ENCODE measurements around the gene PDE4B. TPM values are rescaled to one million over a fixed set of nuclear protein-coding genes. Genes with fewer than 3 reads are reported as not detected.

The PDE4B gene
- polyA plus RNA-seq, 1 experiment = 20.6 TPM

DNA sequence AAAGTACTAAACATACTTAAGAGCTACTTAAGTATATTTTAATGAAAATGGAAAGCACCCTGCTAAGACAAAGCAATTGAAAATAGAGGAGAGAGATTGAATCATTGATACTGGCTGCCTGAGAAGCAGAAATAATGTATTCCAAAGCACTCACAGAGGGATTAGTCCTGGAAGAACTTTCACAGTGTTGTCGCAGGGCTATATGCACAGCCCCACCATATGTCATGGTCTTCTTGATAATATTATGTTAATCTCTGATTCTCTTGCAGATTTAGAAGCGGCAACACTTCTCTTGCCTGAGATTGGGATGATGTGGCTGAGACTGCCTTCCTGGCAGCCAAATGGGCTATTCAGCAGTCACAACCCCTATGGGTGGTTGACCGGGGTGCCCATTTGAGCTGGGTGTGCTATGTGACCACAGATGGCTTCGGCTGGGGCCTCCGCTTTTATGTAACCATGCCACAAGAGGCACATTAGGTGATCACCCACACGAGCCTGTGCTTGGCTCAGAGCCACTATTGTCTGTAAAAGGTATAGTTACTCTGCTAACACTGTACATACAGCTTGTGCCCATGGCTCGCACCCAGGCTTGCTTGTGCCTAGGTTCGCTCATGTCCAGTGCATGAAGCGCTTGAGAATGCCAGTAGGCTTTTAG lies 589.1 kb downstream of the PDE4B start:
- TF ChIP-seq, protein P1, sequence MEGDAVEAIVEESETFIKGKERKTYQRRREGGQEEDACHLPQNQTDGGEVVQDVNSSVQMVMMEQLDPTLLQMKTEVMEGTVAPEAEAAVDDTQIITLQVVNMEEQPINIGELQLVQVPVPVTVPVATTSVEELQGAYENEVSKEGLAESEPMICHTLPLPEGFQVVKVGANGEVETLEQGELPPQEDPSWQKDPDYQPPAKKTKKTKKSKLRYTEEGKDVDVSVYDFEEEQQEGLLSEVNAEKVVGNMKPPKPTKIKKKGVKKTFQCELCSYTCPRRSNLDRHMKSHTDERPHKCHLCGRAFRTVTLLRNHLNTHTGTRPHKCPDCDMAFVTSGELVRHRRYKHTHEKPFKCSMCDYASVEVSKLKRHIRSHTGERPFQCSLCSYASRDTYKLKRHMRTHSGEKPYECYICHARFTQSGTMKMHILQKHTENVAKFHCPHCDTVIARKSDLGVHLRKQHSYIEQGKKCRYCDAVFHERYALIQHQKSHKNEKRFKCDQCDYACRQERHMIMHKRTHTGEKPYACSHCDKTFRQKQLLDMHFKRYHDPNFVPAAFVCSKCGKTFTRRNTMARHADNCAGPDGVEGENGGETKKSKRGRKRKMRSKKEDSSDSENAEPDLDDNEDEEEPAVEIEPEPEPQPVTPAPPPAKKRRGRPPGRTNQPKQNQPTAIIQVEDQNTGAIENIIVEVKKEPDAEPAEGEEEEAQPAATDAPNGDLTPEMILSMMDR (IDR thresholded peaks at IDR 0.05; ENCODE audit: insufficient read depth, low read depth, low read length) = no peak
- DNase-seq (ENCODE audit: low read depth) = no peak
- no peaks in the 10 kb centered on the region for H3K36me3 ChIP-seq (ENCODE audit: control insufficient read depth, insufficient read depth, low read length)
- H3K4me3 ChIP-seq (ENCODE audit: low read depth, low read length) = no peak overlapping the region
- CTCF ChIA-PET = interaction anchor here (0.8 kb wide), 1 partner anchor 49 kb away, joined by 3 read pairs; no protein-coding TSS in a partner anchor
- POLR2A ChIA-PET = no interaction called here
- no peaks in the 10 kb centered on the region for H3K27me3 ChIP-seq (ENCODE audit: control insufficient read depth, insufficient read depth, low read length)

DNA sequence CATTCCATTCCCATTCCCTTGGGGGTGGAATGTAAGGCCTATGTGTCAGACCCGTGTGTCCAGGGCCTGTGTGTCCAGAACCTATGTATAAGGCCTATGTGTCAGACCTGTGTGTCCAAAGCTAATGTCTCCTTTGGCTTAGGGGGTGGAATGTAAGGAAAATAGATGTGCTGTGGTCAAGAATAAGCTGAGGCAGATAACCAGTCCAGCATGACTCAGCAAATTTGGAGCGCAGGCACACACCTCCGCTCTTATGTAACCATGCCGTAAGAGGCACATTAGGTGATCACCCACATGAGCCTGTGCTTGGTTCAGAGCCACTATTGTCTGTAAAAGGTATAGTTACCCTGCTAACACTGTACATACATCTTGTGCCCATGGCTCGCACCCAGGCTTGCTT lies 590.5 kb downstream of the PDE4B start:
- Histone ChIP-seq H3K27me3 (ENCODE audit: control insufficient read depth, insufficient read depth, low read length) (no peaks in the 10 kb centered on the region), H3K36me3 (ENCODE audit: control insufficient read depth, insufficient read depth, low read length) (no peaks in the 10 kb centered on the region), H3K4me3 (ENCODE audit: low read depth, low read length) (no peak overlapping the region)
- TF ChIP-seq, protein P1 (IDR thresholded peaks at IDR 0.05; ENCODE audit: insufficient read depth, low read depth, low read length) = no peak
- POLR2A ChIA-PET = no interaction called here
- CTCF ChIA-PET = interaction anchor here (1.4 kb wide), 1 partner anchor 13 kb away, joined by 4 read pairs; no protein-coding TSS in a partner anchor
- no peak for DNase-seq (ENCODE audit: low read depth)

DNA sequence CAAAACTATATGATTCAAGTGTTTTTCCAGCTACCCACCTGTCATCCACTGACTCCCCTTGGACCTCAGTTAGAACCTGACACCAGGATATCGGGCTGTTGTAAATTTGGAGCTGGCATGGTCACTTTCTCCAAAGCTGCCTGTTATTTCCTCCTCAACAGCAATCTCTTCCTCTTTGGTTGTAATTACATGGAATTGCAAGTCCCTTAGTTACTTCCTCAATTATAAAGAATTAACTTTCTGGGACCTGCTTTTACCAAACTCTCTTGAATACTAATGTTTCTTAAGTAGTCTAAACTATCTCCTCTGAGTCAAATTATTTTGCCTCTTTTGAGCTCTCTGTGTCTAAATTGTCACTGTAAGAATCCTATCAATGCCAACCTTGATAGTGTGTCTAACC lies 590.9 kb downstream of the PDE4B start:
- no peaks in the 10 kb centered on the region for H3K27me3 ChIP-seq (ENCODE audit: control insufficient read depth, insufficient read depth, low read length)
- H3K36me3 ChIP-seq (ENCODE audit: control insufficient read depth, insufficient read depth, low read length) = no peaks in the 10 kb centered on the region
- ChIA-PET CTCF (interaction anchor here (1.4 kb wide), 1 partner anchor 12 kb away, joined by 4 read pairs; no protein-coding TSS in a partner anchor), POLR2A (no interaction called here)
- DNase-seq (ENCODE audit: low read depth) = no peak
- TF ChIP-seq, protein P1 (IDR thresholded peaks at IDR 0.05; ENCODE audit: insufficient read depth, low read depth, low read length) = no peak
- H3K4me3 ChIP-seq (ENCODE audit: low read depth, low read length) = no peak overlapping the region

DNA sequence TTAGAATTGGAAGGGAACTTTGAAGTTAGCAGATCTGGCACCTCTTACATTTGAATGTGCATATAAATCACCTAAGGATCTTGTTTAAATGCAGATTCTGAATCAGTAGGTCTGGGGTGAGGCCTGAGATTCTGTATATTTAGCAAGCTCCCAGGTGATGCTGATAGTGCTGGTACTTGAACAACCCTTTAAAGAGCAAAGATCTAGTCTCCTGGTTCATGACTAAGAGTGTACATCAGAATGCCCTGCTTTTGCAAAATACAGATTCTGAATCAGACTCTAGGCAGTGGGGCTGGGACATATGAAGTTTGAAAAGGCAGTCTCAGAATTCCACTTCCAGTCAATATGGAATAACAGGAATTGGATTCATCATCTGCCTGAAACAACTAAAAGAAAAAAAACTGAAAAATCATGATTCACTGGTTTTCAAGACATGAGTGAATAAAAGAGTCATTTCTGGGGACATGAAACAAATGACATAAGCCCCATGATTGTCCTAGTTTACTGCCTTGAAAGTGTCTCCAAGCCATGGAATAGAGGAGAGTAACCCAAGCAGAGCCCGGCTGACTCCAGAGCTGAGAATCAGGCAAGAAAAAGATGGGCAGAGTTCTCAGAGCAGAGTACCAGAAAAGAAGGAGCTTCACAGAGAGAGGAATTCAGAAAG lies 591.7 kb downstream of the PDE4B start:
- TF ChIP-seq, protein P1 (IDR thresholded peaks at IDR 0.05; ENCODE audit: insufficient read depth, low read depth, low read length) = no peak
- POLR2A ChIA-PET = no interaction called here
- no peaks in the 10 kb centered on the region for H3K27me3 ChIP-seq (ENCODE audit: control insufficient read depth, insufficient read depth, low read length)
- no peak overlapping the region for H3K4me3 ChIP-seq (ENCODE audit: low read depth, low read length)
- no peaks in the 10 kb centered on the region for H3K36me3 ChIP-seq (ENCODE audit: control insufficient read depth, insufficient read depth, low read length)
- CTCF ChIA-PET = no interaction called here
- no peak for DNase-seq (ENCODE audit: low read depth)

DNA sequence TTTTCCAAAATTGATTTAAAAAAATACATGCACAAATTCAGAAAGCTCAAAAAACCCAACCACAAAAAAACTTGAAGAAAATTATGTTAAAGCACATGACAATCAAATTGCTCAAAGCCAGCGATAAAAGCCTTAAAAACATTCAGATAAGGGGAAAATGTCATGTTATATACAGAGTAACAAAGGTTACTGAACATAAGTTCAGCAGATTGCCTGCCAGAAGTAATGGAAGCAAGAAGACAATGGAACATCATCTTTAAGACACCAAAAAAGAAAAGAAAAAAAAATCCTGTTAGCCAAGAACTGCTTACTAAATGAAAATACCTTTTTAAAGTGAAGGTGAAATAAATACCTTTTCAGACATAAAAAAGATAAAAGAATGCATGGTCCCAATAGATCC lies 594.0 kb downstream of the PDE4B start:
- no peak overlapping the region for H3K4me3 ChIP-seq (ENCODE audit: low read depth, low read length)
- DNase-seq (ENCODE audit: low read depth) = no peak
- ChIA-PET POLR2A (no interaction called here), CTCF (no interaction called here)
- H3K36me3 ChIP-seq (ENCODE audit: control insufficient read depth, insufficient read depth, low read length) = no peaks in the 10 kb centered on the region
- TF ChIP-seq, protein P1 (IDR thresholded peaks at IDR 0.05; ENCODE audit: insufficient read depth, low read depth, low read length) = no peak
- H3K27me3 ChIP-seq (ENCODE audit: control insufficient read depth, insufficient read depth, low read length) = no peaks in the 10 kb centered on the region
